ENCODE results near the gene PGAM5. TPM values are rescaled to one million over a fixed set of nuclear protein-coding genes. Genes with fewer than 3 reads are reported as not detected.

PGAM5 gene
- total RNA-seq, 1 experiment from 2014 or later = 112 TPM

DNA sequence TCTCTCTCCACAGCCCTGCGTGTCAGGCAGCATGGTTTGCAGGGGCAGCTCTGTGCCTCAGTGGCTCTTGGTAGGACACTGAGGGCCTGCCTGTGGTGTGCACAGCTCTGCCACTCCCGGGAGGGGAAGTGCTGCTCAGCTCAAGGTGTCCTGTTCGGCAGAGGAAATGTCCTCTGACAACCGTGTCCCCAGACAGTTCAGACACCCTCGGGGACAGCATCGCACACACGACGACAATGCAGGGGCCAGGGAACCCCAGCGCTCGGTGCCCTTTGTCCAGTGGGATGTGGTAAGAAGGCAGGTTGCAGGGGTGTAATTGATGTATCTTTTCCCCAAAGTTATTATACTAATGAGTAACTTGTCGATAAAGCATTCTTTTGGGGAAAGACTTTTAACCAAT lies 36.8 kb downstream of the PGAM5 start:
- H3K9ac ChIP-seq (ENCODE audit: extremely low read depth, insufficient read length, low read length) = no peak overlapping the region
- no peak overlapping the region for H3K18ac ChIP-seq (ENCODE audit: insufficient read length, low read depth, low read length)
- no peak overlapping the region for H2BK20ac ChIP-seq (ENCODE audit: low read depth, low read length, poor library complexity, severe bottlenecking)
- no peak overlapping the region for H3T11ph ChIP-seq (ENCODE audit: low read length)
- H4K8ac ChIP-seq (replicated peaks; ENCODE audit: insufficient read length, low read depth, low read length) = no peak overlapping the region
- no peak overlapping the region for H2AFZ ChIP-seq (ENCODE audit: low read length)
- H2AK5ac ChIP-seq (ENCODE audit: insufficient read length, low read length) = no peak overlapping the region
- H3K27me3 ChIP-seq (ENCODE audit: insufficient read depth, low read length) = no peaks in the 10 kb centered on the region
- H2BK5ac ChIP-seq (ENCODE audit: insufficient read length, low read length) = no peak overlapping the region
- no peak overlapping the region for H3K23ac ChIP-seq (ENCODE audit: insufficient read length, low read depth, low read length)
- H3K14ac ChIP-seq (ENCODE audit: insufficient read depth, low read length) = no peak overlapping the region
- no peaks in the 10 kb centered on the region; the same call in 1 of the 2 replicates for H3K79me2 ChIP-seq (ENCODE audit: insufficient read depth, low read length)
- no peak overlapping the region for H4K5ac ChIP-seq (ENCODE audit: insufficient read length, low read depth, low read length)
- Mint-ChIP-seq H3K27me3 (ENCODE audit: low read depth) (no peaks in the 10 kb centered on the region), H3K36me3 (ENCODE audit: insufficient read depth in 1 of 3, low read depth in 3 of 3) (peaks cover 66 to 94% (median 81%) of the 10 kb centered on the region in 3 experiments), H3K4me3 (no peak overlapping the region), H3K9me3 (no peaks in the 10 kb centered on the region), H3K4me1 (no peaks in the 10 kb centered on the region), H3K27ac (no peak overlapping the region)
- H4K91ac ChIP-seq (ENCODE audit: insufficient read length, low read depth, low read length) = no peak overlapping the region
- H4K20me1 ChIP-seq (ENCODE audit: control insufficient read depth, insufficient read depth, insufficient read length) = peaks cover 2% of the 10 kb centered on the region
- no peak overlapping the region for H2BK12ac ChIP-seq (ENCODE audit: insufficient read length, low read depth, low read length)
- H3K9me3 ChIP-seq (ENCODE audit: control insufficient read depth, low read depth, low read length) = no peaks in the 10 kb centered on the region
- no CpG with 5 or more reads among the region's 11 CpGs for WGBS (ENCODE audit: extremely low coverage, insufficient read length, low lambda C conversion rate)
- TF ChIP-seq, protein P1, sequence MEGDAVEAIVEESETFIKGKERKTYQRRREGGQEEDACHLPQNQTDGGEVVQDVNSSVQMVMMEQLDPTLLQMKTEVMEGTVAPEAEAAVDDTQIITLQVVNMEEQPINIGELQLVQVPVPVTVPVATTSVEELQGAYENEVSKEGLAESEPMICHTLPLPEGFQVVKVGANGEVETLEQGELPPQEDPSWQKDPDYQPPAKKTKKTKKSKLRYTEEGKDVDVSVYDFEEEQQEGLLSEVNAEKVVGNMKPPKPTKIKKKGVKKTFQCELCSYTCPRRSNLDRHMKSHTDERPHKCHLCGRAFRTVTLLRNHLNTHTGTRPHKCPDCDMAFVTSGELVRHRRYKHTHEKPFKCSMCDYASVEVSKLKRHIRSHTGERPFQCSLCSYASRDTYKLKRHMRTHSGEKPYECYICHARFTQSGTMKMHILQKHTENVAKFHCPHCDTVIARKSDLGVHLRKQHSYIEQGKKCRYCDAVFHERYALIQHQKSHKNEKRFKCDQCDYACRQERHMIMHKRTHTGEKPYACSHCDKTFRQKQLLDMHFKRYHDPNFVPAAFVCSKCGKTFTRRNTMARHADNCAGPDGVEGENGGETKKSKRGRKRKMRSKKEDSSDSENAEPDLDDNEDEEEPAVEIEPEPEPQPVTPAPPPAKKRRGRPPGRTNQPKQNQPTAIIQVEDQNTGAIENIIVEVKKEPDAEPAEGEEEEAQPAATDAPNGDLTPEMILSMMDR (conservative IDR thresholded peaks at IDR 0.05) = no peak
- H3K4me2 ChIP-seq (ENCODE audit: insufficient read depth, insufficient read length, low read length) = no peak overlapping the region
- no peaks in the 10 kb centered on the region for H3K23me2 ChIP-seq (ENCODE audit: insufficient read length, low read depth, low read length, poor library complexity, severe bottlenecking)
- no peaks in the 10 kb centered on the region for H3K79me1 ChIP-seq (ENCODE audit: insufficient read depth, low read depth, low read length, poor library complexity, severe bottlenecking)
- H2BK120ac ChIP-seq (ENCODE audit: low read depth, low read length, poor library complexity, severe bottlenecking) = no peak overlapping the region
- H3K56ac ChIP-seq (ENCODE audit: insufficient read length, low read depth, low read length) = no peak overlapping the region
- no peak for DNase-seq
- no peak overlapping the region for H3K27ac ChIP-seq (ENCODE audit: insufficient read length, low read depth, low read length)
- H3K4me1 ChIP-seq (ENCODE audit: insufficient read depth, low read length) = no peaks in the 10 kb centered on the region
- no peak overlapping the region for H3K4ac ChIP-seq (ENCODE audit: low read depth, low read length)
- H2BK15ac ChIP-seq (ENCODE audit: low read depth, low read length) = no peak overlapping the region

Data from H9 (cell line).